GM18951 (cell line): Measurements from ENCODE around the gene ME3.

Source experiments
- POLR2A ChIP-seq: IDR thresholded peaks from 4 replicates; pipeline ENCODE4 v1.6.1; 2011; ENCODE audit warnings: mild to moderate bottlenecking; ENCODE audit not compliant: insufficient read length, insufficient read depth; ENCODE audit errors: extremely low read depth
- in situ Hi-C: fragments of 300-500 bp; cut with MboI; formaldehyde crosslinking; loops from one replicate; pipeline ENCODE4 v1.12.0; 2022; ENCODE audit warnings: low sequenced_read_pairs, mixed read lengths, inconsistent platforms; ENCODE audit not compliant: unreplicated experiment

The ME3 gene

DNA sequence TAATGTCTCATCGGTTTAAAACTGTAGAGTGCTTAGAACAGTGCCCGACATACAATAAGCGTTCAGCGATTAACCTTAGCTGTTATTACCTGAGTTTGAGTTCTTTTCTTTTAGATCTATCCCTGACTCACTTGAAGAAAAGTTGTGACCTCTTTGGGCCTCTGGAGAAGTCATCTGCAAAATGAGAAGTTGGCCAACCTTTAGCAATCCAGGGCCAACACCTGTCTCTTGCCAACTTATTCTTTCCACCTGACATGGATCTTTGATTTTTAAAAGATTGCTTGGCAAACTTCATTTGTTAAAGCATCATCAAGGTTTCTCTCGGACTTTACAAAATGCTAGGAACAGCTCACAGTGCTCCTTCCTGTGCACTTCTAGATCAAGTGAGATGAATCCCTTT, 208.5 kb downstream of the ME3 start:
- TF ChIP-seq POLR2A = no peak
- in situ Hi-C loops = no loop called here

DNA sequence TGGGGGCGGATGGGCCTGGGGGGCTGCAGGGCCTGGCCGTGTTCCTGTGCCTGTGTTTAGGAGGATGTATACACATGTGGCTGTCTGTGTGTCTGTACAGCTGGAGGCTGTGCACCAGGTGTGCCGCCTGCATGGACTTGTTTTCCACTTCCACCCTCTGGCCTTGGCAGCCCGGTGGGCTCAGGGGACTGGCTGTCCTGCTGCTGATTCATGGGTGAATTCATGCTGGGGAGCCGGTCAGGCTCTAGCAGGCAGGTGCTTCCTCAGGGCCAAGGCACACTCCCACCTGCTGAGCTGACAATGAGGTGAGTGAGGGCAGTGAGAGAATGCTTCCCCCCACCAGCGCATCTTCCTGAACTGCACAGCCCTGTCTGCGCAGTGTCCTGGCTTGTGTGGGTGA, 209.3 kb downstream of the ME3 start:
- no peak for TF ChIP-seq POLR2A
- in situ Hi-C loops = no loop called here

DNA sequence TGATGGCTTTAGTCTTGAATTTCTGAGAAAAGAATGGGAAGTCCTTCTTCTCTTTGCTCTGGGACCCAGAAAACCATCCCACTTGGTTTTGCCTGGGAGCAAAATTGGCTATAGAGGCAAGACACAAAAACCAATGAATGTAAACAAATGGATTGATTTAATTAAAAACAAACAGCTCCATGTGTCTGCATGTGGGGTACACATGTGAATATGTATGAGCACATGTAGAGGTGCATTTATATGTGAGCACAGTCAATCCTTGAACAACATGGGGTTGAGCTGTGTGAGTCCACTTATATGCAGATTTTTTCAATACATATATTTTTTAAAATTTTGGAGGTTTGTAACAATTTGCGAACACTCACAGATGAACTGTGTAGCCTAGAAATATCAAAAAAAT, 210.5 kb downstream of the ME3 start:
- in situ Hi-C loops = no loop called here
- no peak for TF ChIP-seq POLR2A

DNA sequence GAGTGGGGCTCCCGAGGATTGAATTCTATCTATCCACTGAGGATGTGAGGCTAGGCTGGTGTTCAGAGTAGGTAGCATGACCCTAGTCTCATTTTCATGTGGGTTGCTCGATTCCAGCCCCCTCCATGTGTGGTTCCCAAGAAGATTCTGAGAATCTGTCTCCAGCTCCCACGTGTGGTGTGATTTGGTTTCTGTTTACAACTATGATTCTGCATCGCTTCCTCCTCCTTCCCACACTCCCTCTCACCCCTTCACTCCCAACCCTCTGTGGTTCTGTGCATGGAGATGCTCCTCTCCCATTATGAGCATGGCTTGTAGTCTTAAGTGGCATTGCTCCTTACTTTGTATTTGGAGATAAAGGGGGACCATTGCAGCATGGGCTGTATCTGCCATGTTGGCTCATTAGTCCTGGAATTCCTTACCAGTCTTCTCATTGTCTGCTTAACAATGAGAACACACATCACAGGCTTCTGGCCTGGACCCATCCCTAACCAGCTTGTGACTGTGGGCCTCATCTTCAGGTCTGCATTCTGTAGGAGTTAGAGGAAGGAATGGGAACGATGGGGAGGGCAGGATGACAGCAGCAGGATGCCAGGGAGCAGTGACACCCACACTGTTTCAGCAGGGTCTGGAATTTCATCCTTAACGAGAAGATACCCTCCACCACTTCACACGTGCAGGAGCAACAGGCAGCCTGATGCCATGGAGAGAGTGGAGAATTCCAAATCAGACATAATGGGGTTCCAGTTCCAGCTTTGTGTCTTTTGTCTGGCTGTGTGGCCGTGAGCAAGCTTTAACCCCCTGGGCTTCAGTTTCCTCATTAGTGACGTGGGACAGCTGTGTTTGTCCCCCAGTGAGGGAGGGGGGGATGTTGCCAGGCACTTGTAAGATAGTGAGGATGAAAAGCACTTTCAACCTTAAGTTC, 211.7 kb downstream of the ME3 start:
- no peak for TF ChIP-seq POLR2A
- in situ Hi-C loops = no loop called here

DNA sequence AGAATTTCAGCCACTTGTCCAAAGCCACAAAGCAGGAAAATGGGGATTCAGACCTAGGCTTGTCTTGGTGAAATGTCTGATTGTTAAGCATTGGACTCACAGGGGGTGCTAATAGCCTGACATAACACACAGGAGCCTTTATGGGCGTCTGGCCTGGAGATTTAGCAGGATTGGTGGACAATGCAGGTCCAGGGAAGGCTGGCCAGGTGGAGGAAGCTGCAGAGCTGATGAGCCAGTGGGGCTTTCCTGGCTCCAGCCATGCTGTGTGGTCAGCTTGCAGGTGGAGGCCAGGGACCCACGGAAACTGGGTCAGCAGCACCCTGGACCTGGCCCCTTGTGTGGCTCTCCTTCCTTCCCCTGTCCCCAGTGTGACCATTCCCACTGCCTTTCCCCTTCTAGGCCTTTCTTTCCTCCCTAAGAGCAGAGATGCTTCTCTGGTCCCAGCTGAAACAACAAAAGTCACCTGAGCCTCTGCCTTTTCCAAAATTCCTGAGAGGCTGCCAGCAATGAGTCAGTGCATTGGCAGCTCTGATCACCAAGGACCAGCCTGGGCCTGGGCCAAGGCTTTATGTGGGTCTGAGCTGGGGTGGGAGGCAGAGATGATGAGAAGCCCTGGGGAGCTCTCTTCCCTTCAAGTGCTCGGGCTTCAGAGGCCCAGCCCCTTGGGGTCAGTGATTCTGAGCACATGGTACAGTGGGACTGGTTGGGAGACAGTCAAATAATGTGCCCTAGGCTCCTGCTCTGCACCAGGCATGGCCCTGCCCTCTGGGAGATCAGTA, 212.5 kb downstream of the ME3 start:
- no peak for TF ChIP-seq POLR2A
- in situ Hi-C loops = no loop called here

DNA sequence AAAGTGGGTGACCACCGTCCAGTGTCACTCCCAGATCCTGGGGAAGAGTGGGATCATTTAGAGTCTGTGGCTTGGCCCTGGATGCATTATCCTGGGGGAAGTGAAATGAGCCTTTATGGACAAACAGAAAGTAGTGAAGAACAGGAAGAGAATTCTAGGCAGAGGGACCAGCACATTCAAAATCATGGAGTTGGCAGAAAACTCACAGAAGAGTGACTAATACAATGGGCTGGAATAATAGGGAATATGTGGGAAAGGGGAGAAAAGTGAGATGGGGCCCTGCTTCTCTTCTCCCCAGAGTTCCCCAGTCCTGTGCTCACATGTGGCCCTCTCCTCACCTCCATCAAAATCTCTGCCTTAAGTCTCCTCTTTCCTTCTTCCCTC, 213.4 kb downstream of the ME3 start:
- in situ Hi-C loops = no loop called here
- no peak for TF ChIP-seq POLR2A

DNA sequence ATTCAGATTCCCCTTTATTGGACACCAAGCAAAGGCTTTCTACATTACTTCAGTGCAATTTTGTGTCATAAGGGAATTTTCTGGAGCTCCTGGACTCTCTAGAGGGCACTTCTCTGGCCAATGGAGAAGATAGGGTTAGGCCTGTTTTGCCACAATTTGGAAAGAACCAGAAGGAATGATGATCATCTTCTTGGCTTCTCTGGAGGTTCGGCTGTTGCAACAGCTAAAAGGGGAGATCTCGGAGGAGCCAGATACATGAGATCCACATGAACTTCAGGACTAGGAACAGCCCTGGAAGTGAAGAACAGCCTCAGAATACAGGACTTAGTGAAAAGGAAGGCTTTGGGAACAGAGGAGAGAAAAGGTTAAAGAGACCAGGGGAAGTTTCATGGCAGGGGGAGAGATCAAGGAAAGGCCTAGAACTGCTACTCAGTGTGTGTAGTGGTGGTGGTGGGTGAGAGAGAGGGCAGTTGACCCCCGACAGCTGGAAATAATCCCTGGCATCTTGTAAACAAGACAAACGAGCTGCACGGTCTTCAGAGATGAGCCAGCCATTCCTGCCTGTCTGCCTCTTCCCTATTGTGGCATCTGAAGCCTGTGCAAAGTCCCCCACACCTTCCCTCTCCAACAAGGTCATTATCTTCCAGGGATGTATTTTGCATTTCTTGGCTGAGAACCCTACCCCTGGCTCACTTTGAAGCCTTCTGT, 214.0 kb downstream of the ME3 start:
- TF ChIP-seq POLR2A = no peak
- in situ Hi-C loops = no loop called here

DNA sequence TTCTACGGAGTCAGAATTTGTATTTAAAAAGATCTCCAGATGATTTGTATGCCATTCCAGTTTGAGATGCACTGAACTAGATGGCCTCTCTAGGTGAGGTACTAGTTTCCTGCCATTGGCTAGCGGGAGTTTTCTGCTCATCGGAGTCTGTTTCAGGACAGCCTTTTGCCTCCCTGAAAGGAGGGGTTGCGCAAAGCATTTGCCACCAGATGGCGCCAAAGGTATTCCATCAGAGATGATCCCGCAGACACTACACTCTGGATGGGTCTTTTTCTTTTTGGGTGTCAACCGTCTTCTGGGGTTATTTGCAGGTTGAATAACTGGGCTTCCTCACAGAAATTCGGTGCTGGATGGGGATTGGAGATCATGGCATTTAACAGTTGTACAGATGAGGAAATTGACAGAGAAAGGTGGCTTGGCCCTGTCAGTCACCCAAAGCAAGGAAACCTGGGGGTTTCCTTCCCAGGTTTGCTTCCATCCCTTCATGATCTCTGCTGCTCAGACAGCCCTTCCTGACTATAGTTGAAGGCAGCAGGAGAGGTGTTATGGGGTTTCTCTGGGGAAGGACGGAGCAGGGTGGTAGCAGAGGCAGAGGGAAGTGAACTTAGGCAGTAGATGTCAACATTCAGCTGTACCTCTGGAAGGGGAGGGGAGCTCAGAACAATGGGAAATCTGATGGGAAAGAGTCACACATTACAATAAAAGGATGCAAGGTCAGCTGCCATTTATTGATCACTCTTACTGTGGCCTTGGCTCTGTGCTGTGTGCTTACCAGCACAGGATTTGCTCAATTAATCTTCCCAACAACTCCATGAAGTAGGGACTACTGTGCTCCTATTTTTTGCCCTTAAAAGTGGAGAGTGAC, 216.1 kb downstream of the ME3 start:
- TF ChIP-seq POLR2A = no peak
- in situ Hi-C loops = no loop called here

DNA sequence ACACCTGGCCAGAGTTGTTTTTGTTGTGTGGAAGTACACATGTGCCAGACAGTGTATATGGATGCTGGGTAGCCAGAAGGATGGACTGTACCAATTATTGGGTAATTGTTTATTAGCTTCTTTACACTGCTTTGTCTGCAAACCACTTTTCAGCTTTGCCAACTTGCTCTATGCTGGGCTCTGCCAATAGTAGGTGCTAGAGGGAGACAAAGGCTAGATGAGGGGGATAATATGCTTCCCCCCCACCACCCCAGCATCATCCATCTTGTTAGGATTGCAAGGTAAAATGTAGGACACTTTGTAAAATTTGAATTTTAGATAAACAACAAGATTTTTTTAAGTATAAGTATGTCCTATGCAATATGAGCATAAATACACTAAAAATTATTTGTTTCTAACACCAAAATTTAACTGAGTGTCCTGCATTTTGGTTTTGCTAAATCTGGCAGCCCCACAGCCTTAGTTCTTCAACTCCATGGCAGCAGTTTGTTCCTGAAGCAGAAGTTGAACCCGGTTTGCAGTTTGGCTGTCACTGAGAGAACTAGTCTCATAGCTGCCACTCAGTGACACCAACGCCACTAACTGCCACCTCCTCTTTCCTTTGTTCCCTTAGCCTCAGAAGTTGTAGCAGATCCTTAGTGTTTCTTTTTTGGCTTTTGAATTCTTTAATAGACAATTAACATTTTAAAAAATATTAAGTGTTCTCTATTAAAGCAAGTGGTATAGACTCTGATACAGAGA, 219.0 kb downstream of the ME3 start:
- no peak for TF ChIP-seq POLR2A
- in situ Hi-C loops = loop anchor here (5.0 kb wide), 1 partner anchor 369 kb away; no protein-coding TSS in a partner anchor

DNA sequence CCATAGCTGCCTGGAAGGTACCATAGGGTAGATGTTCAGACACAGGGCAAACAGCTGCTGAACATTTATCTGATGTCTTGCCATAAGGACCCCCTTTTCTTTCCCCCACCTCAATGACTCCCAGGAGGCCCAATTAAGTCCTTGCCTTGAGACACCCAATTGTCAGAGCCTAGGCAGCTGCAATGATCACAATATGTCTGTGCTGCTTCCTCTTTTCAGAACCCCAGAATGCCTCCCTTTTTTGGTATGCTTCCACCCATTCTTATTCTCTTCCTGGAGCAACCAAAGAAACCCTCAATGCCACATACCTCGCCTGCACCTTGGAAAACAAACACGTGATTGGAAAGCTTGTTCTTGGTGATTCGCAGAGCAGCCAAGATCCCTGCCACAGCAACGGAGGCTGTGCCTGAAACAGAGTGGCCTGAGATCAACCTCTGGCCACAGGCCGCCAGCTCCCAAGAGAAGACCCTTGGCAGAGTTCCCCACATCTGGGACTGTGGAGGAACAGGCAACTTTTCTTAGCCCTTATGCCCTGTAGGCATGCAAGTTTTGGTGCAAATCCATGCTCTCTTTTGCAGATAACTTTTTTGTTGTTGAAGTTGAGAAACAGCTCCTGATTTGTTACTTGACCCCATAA, 222.3 kb downstream of the ME3 start:
- in situ Hi-C loops = loop anchor here (5.0 kb wide), 1 partner anchor 372 kb away; no protein-coding TSS in a partner anchor
- no peak for TF ChIP-seq POLR2A

DNA sequence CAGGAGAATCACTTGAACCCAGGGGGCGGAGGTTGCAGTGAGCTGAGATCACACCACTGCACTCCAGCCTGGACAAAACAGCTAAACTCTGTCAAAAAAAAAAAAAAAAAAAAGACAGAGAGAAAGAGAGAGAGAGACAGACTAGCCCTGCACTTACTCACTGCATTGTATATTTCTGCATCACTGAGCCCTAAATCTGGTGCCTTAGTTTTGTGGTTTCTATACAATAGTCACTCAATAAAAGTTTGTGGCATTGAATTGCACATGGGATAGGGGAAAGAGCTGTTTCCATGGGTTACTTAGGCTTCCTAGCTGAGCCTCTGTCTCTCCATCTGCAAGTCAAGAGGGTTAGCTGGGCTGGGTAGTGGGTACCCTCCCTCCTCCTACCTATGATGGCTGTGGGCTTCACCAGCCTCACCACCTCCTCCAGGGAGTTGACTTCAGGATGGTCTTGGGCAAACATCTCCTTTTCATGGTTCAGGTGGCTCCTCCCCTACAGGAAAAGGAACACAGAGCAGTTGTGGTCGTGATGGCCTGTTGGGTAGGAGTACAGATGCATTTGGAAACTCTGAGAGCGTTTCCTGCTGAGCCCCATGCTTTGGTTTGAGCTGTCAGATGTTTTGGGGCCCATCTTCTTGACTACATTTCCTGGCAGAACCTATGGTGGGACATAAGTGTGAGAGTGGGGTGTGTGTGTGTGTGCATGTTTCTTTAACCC, 224.5 kb downstream of the ME3 start:
- in situ Hi-C loops = no loop called here
- TF ChIP-seq POLR2A = no peak
